ENCODE data around the gene ATOSB.

ATOSB gene

DNA sequence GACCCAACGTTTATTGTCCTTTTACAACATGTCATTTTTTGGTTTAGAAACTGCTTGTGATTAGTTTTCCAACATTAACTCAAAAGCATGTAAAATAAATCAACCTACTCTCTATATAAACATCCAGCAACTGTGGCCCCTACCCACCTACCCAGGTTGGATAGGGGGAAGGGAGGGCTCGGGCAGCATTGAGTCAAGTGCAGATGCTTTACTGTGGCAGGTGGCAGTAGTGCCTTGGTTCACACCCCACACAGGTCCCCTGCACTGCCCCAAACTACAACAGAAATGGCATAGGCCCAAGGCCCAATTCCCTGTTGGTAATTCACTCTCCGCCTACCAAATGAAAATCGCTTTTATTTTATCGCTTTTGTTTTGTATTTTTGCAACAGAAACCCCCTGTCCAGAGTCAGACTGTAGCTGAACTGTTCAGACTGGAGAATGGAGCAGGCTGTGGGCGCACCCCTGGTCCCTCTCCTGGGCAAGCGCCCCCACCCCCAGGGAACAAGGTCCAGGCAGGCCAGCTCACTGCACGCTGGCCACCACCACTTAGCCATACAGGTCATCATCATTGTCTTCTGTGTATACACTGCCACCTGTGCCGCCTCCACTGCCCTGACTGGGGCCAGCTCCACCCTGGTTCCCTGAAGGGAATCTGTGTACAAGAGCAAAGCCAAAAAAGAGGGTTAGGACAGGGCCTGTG is 58.9 kb downstream of the ATOSB start:
- Histone ChIP-seq H3K4me3 (ENCODE audit: low read depth, low read length) (no peak overlapping the region), H3K27me3 (ENCODE audit: control insufficient read depth, insufficient read depth, low read length) (no peaks in the 10 kb centered on the region), H3K36me3 (ENCODE audit: control insufficient read depth, insufficient read depth, low read length) (peaks cover 57% of the 10 kb centered on the region), H3K9me3 (ENCODE audit: control insufficient read depth, insufficient read depth, low read length) (no peaks in the 10 kb centered on the region), H3K4me1 (ENCODE audit: control insufficient read depth, insufficient read depth, low read length) (no peaks in the 10 kb centered on the region), H3K9ac (ENCODE audit: low read depth, low read length) (no peak overlapping the region)

- peaks cover 40% of the 10 kb centered on the region for H3K36me3 ChIP-seq (ENCODE audit: control insufficient read depth, insufficient read depth, low read length)
Observed at GRCh38 chr9:35054871-35055644, 60.6 kb downstream of the ATOSB start.

GRCh38 chr9:35054185-35054835 is 61.4 kb downstream of the ATOSB start:
- H3K9me3 ChIP-seq (ENCODE audit: control insufficient read depth, insufficient read depth, low read length): no peaks in the 10 kb centered on the region
- no peak overlapping the region for H3K9ac ChIP-seq (ENCODE audit: low read depth, low read length)
- H3K4me3 ChIP-seq (ENCODE audit: low read depth, low read length): no peak overlapping the region
- H3K4me1 ChIP-seq (ENCODE audit: control insufficient read depth, insufficient read depth, low read length): no peaks in the 10 kb centered on the region
- H3K27me3 ChIP-seq (ENCODE audit: control insufficient read depth, insufficient read depth, low read length): no peaks in the 10 kb centered on the region
- peaks cover 33% of the 10 kb centered on the region for H3K36me3 ChIP-seq (ENCODE audit: control insufficient read depth, insufficient read depth, low read length)

More at GRCh38 chr9:35054871-35055644, 60.6 kb downstream of the ATOSB start:
- Histone ChIP-seq H3K27me3 (ENCODE audit: control insufficient read depth, insufficient read depth, low read length) (no peaks in the 10 kb centered on the region), H3K4me1 (ENCODE audit: control insufficient read depth, insufficient read depth, low read length) (no peaks in the 10 kb centered on the region), H3K4me3 (ENCODE audit: low read depth, low read length) (no peak overlapping the region), H3K9ac (ENCODE audit: low read depth, low read length) (no peak overlapping the region), H3K9me3 (ENCODE audit: control insufficient read depth, insufficient read depth, low read length) (no peaks in the 10 kb centered on the region)
